GM12873 (cell line): ENCODE measurements around the gene PLB1.

ENCODE experiments used
- TF ChIP-seq, protein P1 (sequence below): IDR thresholded peaks from 2 replicates; pipeline ENCODE4 v1.5.1; 2012; ENCODE audit warnings: low read depth, mild to moderate bottlenecking, moderate library complexity, low read length, control low read depth; ENCODE audit not compliant: insufficient read depth; ENCODE audit errors: missing control alignments

PLB1 gene

DNA sequence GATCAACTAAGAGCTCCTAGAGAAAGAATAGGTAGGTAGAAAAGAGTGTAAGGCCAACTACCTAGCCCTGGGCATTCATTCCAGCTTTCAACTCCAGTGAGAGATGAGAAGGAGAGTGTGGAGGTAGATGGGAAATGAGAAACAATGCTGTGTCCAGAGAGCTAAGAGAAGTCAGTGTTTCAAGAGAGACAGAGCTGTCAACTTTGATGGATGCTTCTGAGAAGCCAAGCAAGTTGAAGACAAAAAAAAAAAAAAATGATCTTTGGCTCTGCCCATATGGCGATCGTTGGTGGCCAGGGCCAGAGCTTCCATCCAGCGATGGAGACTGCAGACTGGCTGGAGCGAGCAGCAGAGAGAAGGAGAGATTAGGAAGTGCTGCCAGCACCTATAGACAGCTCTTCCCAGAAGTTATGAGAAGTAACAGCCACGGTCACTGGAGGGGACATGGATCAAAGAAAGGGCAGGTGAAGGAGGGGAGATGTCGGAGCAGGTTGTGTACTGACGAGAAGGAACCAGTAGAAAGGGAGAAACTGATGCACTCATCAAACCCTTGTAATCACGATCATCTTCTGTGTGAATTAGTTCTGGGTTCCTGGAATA lies 143.3 kb downstream of the PLB1 start:
- TF ChIP-seq, protein P1, sequence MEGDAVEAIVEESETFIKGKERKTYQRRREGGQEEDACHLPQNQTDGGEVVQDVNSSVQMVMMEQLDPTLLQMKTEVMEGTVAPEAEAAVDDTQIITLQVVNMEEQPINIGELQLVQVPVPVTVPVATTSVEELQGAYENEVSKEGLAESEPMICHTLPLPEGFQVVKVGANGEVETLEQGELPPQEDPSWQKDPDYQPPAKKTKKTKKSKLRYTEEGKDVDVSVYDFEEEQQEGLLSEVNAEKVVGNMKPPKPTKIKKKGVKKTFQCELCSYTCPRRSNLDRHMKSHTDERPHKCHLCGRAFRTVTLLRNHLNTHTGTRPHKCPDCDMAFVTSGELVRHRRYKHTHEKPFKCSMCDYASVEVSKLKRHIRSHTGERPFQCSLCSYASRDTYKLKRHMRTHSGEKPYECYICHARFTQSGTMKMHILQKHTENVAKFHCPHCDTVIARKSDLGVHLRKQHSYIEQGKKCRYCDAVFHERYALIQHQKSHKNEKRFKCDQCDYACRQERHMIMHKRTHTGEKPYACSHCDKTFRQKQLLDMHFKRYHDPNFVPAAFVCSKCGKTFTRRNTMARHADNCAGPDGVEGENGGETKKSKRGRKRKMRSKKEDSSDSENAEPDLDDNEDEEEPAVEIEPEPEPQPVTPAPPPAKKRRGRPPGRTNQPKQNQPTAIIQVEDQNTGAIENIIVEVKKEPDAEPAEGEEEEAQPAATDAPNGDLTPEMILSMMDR, result no peak

DNA sequence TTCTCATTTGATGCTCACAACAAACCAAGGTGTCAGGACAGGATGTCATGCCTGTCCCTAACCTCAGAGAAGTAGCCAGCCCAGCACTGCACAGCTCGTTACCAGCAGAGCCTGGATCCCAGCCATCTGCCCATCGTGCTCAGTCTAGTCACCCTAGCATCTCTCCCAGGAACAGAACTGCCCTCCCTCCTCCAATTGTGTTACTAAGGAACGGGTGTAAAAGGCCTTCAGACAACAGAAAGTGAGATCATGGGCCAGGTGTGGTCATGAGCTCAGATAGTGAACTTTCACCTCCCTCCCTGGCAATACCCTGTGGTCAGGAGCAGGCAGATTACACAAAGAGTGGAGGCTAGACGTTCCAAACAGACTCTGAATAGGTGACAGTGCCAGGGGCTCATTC lies 144.0 kb downstream of the PLB1 start:
- TF ChIP-seq, protein P1, result no peak

DNA sequence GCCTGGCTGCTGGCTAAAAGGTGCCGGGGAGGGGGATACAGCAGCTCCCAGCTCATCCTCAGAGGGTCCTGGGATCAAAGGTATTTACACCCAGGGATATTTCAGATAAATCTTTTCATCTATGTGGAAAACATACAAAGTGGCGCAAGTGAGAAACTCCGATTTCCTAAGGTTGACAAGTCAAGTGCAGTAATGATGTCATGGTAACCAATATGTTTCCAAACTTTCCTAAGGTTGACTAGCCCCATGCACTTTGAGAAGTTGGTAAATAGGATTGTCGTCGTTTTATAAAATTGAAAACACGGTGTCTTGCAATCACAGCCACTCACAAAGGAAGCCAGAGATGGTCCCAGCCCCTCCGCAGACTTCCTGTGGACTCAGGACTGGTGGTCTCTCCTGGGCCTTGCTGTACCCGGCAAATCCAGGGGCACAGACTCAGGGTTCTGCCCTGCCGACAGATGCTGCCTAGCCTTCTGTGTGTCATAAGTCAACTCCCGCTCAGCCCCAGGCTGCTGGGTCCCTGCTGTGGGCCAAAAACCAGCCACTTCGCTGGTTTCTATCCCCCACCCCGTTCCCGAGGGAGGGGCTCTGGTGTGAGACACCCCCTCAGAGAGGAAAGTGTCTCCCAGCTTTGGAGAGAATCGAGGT lies 144.5 kb downstream of the PLB1 start:
- TF ChIP-seq, protein P1, result no peak

DNA sequence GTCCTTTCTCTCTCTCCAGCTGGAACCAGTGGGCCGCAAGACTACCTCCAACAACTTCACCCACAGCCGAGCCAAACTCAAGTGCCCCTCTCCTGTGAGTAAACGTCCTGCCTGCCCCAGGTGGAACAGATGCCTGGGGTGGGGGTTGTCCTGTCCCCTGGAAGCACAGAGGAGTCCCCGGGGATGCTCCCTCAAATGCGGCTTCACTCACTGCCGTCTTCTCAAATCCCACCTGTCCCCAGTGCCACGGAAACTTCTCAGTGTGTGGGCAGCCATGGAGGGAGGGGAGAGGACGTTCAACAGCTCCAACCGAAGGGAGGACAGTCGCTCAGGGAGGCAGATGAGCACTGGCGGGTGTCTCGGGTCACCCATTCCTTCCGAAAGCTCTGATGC lies 145.0 kb downstream of the PLB1 start:
- TF ChIP-seq, protein P1, result no peak

DNA sequence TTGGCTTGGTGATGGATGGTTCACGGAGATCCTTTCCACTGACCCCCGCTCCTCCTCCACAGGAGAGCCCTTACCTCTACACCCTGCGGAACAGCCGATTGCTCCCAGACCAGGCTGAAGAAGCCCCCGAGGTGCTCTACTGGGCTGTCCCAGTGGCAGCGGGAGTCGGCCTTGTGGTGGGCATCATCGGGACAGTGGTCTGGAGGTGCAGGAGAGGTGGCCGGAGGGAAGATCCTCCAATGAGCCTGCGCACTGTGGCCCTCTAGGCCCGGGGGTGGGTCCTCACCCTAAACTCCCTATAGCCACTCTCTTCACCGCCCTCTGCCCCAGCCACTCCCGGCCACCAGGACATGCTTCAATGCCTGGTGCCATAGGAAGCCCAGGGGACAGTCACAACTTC lies 146.9 kb downstream of the PLB1 start:
- TF ChIP-seq, protein P1, result no peak

DNA sequence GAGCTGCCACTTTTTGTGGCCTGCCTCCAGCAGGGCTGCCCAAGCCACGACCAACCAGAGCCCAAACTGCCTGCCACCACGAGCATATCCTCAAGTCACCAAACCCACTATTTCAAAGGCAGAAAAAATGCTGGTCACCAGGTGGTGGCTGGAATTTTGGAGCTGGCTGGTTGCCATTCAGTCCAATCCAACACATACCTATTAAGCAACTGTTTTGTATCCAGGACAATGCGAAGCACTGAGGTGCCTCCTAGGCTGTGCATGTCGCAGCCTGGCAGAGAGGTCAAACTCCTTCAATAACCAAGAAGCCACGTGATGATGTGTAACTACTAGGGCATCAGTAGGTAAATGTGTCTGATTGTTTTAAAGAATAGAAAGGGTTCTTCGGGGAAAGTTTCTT lies 147.5 kb downstream of the PLB1 start:
- TF ChIP-seq, protein P1, result no peak

DNA sequence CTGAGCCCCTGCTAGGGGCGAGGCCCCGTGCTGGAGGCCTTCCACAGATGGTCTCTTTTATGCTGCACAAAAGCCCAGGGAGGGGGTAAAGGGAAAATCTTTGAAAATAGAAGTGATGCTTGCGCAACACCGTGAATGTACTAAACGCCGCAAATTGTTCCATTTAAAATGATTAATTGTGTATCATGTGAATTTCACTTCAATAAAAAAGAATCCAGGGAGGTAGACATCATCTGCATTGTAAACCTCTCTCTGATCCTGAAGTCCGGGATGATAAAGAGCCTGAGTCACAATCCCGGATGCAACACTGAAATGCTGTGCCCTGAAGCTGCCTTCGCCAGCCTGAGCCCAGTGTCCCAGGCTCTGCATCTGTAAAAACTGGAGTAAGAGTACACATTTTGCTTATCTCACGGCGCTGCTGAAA lies 148.1 kb downstream of the PLB1 start:
- TF ChIP-seq, protein P1, result no peak
